ENCODE measurements around the gene CCDC97.

DNA sequence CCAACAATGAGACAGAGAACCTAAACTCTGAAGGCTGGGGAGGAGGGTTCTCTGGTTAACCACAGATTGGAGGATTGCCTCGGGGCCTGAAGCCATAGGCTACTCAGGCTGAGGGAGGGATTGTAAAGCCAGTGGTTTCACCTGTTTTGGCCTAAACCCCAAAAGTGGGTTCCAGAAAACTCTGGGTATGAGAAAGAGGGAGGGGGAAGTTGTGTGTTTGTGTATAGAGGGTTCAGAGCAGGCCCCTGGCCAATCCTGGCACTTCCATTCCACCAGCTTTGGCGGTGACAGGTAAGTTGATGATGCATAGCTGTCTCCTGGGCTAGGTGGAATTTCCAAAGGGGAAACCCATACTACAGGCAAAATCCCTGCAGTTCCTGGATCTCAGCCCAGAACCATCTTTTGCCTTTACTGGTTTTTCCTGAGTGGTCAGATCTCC is 13.5 kb upstream of the CCDC97 start:
- TF ChIP-seq POLR2A (IDR thresholded peaks at IDR 0.05) = no peak
- TF ChIP-seq, protein P1, sequence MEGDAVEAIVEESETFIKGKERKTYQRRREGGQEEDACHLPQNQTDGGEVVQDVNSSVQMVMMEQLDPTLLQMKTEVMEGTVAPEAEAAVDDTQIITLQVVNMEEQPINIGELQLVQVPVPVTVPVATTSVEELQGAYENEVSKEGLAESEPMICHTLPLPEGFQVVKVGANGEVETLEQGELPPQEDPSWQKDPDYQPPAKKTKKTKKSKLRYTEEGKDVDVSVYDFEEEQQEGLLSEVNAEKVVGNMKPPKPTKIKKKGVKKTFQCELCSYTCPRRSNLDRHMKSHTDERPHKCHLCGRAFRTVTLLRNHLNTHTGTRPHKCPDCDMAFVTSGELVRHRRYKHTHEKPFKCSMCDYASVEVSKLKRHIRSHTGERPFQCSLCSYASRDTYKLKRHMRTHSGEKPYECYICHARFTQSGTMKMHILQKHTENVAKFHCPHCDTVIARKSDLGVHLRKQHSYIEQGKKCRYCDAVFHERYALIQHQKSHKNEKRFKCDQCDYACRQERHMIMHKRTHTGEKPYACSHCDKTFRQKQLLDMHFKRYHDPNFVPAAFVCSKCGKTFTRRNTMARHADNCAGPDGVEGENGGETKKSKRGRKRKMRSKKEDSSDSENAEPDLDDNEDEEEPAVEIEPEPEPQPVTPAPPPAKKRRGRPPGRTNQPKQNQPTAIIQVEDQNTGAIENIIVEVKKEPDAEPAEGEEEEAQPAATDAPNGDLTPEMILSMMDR (IDR thresholded peaks at IDR 0.05) = no peak

All from lower leg skin (tissue), 3 donors.